ENCODE data around the gene NELFB. TPM values are rescaled to one million over a fixed set of nuclear protein-coding genes. Genes with fewer than 3 reads are reported as not detected.

The NELFB gene
- total RNA-seq, 2 experiments from 2014 or later: 62.6 to 74.8 TPM

- TF ChIP-seq CTCF (conservative IDR thresholded peaks at IDR 0.05; ENCODE audit: low read length): no peak
- H3K79me2 ChIP-seq (ENCODE audit: insufficient read depth, low read depth, low read length): no peaks in the 10 kb centered on the region
- H3K4me1 ChIP-seq (ENCODE audit: insufficient read depth, low read length, poor library complexity, severe bottlenecking): peaks cover 49% of the 10 kb centered on the region
- intact Hi-C loops (cut with micrococcal nuclease; ENCODE audit: unreplicated experiment): loop anchor here (5.0 kb wide), 1 partner anchor 147 kb away; no protein-coding TSS in a partner anchor
- no peaks in the 10 kb centered on the region for H3K36me3 ChIP-seq (ENCODE audit: insufficient read depth, low read length)
- H4K20me1 ChIP-seq (ENCODE audit: insufficient read depth, low read length): no peaks in the 10 kb centered on the region
- ChIA-PET POLR2A (no interaction called here), CTCF (ENCODE audit: unreplicated experiment) (no interaction called here)
- no peak for DNase-seq (ENCODE audit: low spot score)
- H3K27ac ChIP-seq (ENCODE audit: low read depth, low read length, poor library complexity, severe bottlenecking): no peak overlapping the region
- peak overlapping the region; percentile 60; the same call in 1 of the 2 replicates for H3K4me2 ChIP-seq (ENCODE audit: low read length)
- H3K9me3 ChIP-seq (ENCODE audit: low read length): no peaks in the 10 kb centered on the region
- no peaks in the 10 kb centered on the region for H3K9me2 ChIP-seq (ENCODE audit: insufficient read depth, low read length)
- TSS peak; percentile 91 for BruUV-seq (replicated peaks)
- no peak overlapping the region for H2AFZ ChIP-seq (ENCODE audit: low read length)
- no peak overlapping the region for H3K4me3 ChIP-seq (ENCODE audit: low read depth, low read length, poor library complexity, severe bottlenecking)
These were observed 44.8 kb downstream of the NELFB start for GRCh38 chr9:137299938-137300337.

- BruUV-seq (replicated peaks): no TSS peak
- Histone ChIP-seq H2AFZ (ENCODE audit: low read length) (no peak overlapping the region), H3K9me3 (ENCODE audit: low read length) (no peaks in the 10 kb centered on the region), H3K79me2 (ENCODE audit: insufficient read depth, low read depth, low read length) (no peaks in the 10 kb centered on the region), H3K4me3 (ENCODE audit: low read depth, low read length, poor library complexity, severe bottlenecking) (peak overlapping the region; percentile 57), H3K36me3 (ENCODE audit: insufficient read depth, low read length) (no peaks in the 10 kb centered on the region), H3K9me2 (ENCODE audit: insufficient read depth, low read length) (no peaks in the 10 kb centered on the region), H3K4me2 (ENCODE audit: low read length) (peak overlapping the region; percentile 60), H3K4me1 (ENCODE audit: insufficient read depth, low read length, poor library complexity, severe bottlenecking) (peaks cover 50% of the 10 kb centered on the region), H3K27ac (ENCODE audit: low read depth, low read length, poor library complexity, severe bottlenecking) (no peak overlapping the region), H4K20me1 (ENCODE audit: insufficient read depth, low read length) (no peaks in the 10 kb centered on the region)
- TF ChIP-seq CTCF (conservative IDR thresholded peaks at IDR 0.05; ENCODE audit: low read length) (no peak), EZH2phosphoT487 (IDR thresholded peaks at IDR 0.05; ENCODE audit: borderline replicate concordance, low read depth, low read length) (no peak)
- ChIA-PET POLR2A (interaction anchor here (0.6 kb wide), 1 partner anchor 31 kb away, joined by 3 read pairs; no protein-coding TSS in a partner anchor), CTCF (ENCODE audit: unreplicated experiment) (no interaction called here)
- no peak for DNase-seq (ENCODE audit: low spot score)
- intact Hi-C loops (cut with micrococcal nuclease; ENCODE audit: unreplicated experiment): loop anchor here (5.0 kb wide), 1 partner anchor 147 kb away; no protein-coding TSS in a partner anchor
These were observed 45.5 kb downstream of the NELFB start for GRCh38 chr9:137300567-137301080.

GRCh38 chr9:137301081-137301947 is 46.2 kb downstream of the NELFB start:
- no TSS peak for BruUV-seq (replicated peaks)
- DNase-seq (ENCODE audit: low spot score): no peak
- Histone ChIP-seq H3K9me3 (ENCODE audit: low read length) (no peaks in the 10 kb centered on the region), H3K4me3 (ENCODE audit: low read depth, low read length, poor library complexity, severe bottlenecking) (peak overlapping the region; percentile 57), H2AFZ (ENCODE audit: low read length) (no peak overlapping the region), H4K20me1 (ENCODE audit: insufficient read depth, low read length) (no peaks in the 10 kb centered on the region), H3K36me3 (ENCODE audit: insufficient read depth, low read length) (no peaks in the 10 kb centered on the region), H3K9me2 (ENCODE audit: insufficient read depth, low read length) (no peaks in the 10 kb centered on the region), H3K79me2 (ENCODE audit: insufficient read depth, low read depth, low read length) (no peaks in the 10 kb centered on the region), H3K27ac (ENCODE audit: low read depth, low read length, poor library complexity, severe bottlenecking) (no peak overlapping the region), H3K4me1 (ENCODE audit: insufficient read depth, low read length, poor library complexity, severe bottlenecking) (peaks cover 51% of the 10 kb centered on the region), H3K4me2 (ENCODE audit: low read length) (peak overlapping the region; percentile 60)
- POLR2A ChIA-PET: interaction anchor here (0.6 kb wide), 1 partner anchor 32 kb away, joined by 3 read pairs; no protein-coding TSS in a partner anchor
- intact Hi-C loops (cut with micrococcal nuclease; ENCODE audit: unreplicated experiment): loop anchor here (5.0 kb wide), 1 partner anchor 146 kb away; no protein-coding TSS in a partner anchor
- 0 out of 2 replicates have a peak, but pooled peaks have one; percentile 72 for TF ChIP-seq EZH2phosphoT487 (IDR thresholded peaks at IDR 0.05; ENCODE audit: borderline replicate concordance, low read depth, low read length)
- peak; percentile 35; the same call in 1 of the 2 replicates for TF ChIP-seq CTCF (conservative IDR thresholded peaks at IDR 0.05; ENCODE audit: low read length)
- CTCF ChIA-PET (ENCODE audit: unreplicated experiment): no interaction called here
